HG03280 (cell line): Measurements from ENCODE around the gene CACNA2D1.
"Not testable (repeated sequence)": the region's sequence is repeated elsewhere in the genome, so short reads cannot be mapped to it uniquely, and the experiment has no call there.

ENCODE experiments used
- ATAC-seq: cut with Tn5 transposase; IDR thresholded peaks from one replicate; pipeline ENCODE4 v1.9.1; 2021; ENCODE audit warnings: mild to moderate bottlenecking, moderate library complexity; ENCODE audit not compliant: unreplicated experiment

CACNA2D1 gene

GRCh38 chr7:82173400-82174021, 270.1 kb downstream of the CACNA2D1 start:
- no peak for ATAC-seq

GRCh38 chr7:82172881-82173280, 270.7 kb downstream of the CACNA2D1 start:
- ATAC-seq, result no peak

DNA sequence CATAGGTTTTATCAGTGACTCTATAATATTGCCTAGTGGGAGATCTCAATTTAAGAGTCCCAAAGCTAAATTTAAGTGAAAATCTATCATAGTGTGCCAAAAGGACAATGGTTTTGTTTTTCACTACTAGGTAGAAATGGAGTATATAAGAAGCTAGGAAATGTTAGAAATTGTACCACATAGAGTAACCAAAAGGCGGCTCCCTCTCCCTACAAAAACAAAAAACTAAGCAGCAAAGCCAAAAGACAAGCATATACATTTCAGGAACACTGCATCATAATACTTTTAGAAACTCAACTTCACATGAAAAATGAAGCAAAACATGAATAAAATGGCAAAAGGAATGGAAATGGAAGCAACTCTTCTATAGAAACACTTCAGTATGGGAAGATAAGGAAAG, 271.6 kb downstream of the CACNA2D1 start:
- ATAC-seq, result no peak

DNA sequence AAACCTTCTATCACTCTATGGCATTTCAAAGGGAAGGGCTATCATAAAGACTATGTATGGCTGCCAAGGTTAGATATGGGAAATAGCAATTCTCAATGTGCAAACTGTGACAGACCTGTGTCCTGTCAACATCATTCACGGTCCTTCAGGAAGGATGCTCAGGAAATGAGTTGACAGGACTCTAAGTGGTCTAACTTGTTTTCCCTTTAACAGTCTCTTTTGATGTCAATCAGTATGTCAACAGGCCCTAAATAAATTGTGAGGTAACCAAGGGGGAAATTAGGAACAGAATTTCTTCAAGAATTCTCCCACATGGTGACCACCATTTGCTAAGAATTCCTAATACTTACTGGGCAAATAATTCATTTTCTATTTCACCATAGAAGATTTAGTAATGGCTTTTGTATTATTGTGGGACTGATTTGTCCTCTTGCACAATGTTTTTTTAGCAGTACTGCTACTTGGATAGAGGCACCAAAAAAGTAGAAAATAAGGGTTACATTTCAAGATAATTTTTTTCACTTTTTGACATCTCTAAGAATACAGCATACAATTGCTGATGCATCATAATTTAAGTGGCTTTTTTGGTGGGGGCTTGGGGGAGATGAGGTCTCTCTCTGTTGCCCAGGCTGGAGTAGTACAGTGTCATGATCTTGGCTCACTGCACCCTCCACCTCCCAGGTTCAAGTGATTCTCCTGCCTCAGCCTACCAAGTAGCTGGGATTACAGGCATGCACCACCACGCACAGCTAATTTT, 275.8 kb downstream of the CACNA2D1 start:
- no peak for ATAC-seq

GRCh38 chr7:82166260-82167015, 277.1 kb downstream of the CACNA2D1 start:
- no peak for ATAC-seq

DNA sequence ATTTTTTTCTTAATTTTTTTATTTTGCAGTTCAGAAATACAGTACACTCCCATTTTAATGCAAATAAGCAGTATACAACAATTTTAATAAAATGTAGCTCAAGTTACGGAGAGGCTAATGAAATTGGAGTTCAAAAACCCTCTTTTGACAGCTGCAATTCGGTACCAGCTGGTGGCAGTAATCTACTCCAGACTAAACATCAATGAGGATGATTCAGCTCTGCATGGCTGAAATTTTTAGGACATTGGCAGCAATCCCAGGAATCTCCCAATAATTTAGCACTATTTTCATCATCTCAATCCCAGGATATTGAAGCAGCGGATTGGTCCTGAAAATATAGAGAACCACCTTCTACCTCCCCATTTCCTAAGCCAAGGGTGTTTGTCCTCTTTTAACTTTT, 278.8 kb downstream of the CACNA2D1 start:
- no peak for ATAC-seq

- no peak for ATAC-seq
These were observed 279.2 kb downstream of the CACNA2D1 start for GRCh38 chr7:82164410-82164809.

DNA sequence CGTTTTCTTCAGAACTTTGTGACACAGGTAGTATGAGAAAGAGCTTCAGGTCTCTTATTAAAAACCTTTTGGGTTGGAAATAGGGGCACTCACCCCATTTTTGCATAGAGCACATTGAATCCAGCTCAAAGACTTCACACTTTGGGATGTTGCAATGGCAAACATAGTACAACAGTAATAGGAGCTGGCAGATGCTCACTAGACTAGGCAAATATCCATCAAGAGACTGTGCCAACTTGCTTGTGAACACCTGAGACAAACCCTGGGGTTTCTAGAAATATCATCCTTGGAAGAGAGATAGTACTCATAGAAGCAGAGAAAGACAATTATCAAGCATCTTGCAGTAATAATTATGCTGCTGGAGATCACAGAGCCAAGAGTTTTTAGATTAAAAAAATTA, 280.0 kb downstream of the CACNA2D1 start:
- ATAC-seq, result no peak

DNA sequence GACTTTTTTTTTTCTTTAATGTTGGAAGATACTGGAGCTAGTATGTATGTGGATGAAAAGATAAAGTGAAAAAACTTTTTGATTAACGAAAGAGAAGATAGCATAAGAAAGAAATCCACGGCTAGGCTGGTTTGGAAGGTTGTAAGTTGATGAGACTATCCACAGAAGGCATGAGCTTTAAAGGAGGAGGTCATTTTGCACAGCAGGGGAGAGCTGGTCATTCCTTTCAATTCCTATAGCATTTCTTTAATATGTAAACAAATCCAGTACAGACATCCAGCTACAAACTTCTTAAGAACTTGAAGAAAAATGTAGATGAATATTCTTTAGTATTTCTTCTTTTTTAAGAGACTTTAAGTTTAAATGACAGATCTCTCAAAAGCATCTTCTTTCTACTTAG, 281.3 kb downstream of the CACNA2D1 start:
- ATAC-seq, result no peak

GRCh38 chr7:82158327-82158726, 285.2 kb downstream of the CACNA2D1 start:
- ATAC-seq, result no peak

DNA sequence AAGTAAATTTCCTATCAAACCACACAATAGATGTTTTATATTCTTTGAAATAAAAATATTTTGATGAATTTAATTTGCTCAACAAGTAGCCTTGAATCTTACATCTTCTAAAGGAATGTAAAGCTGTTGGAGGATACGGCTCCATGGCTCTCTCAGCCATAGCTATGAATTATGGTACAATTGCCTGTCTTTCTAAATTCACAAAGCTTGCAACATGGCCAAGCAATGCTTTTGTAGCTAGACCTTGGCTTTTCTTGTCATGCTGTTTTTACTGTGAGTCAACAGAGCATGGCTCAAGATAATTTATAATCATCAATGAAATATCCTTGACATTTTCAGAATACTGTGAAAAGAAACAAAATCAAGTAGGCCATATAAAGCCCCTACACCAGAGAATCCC, 286.7 kb downstream of the CACNA2D1 start:
- ATAC-seq, result no peak

DNA sequence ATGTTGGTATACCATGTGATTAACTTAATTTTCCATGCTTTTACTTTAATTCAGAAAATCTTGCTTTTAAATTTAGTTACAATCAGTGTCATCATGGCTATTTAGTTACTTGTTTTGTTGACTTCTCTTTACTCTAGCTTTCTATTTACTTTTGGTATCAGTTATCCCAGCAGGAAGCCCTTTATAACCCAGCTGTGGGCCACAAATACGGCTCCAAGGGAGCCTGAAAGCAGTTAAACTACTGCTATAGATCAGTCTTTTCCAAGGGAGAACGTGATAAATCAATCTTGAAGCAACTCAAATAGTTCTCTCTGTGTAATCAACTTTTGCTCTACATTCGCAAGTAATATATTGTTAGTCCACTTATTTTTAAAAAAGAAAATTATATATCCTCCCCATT, 287.4 kb downstream of the CACNA2D1 start:
- ATAC-seq, result no peak

GRCh38 chr7:82154728-82155127, 288.8 kb downstream of the CACNA2D1 start:
- no peak for ATAC-seq

- ATAC-seq, result no peak
These were observed 289.8 kb downstream of the CACNA2D1 start for GRCh38 chr7:82153776-82154175.

DNA sequence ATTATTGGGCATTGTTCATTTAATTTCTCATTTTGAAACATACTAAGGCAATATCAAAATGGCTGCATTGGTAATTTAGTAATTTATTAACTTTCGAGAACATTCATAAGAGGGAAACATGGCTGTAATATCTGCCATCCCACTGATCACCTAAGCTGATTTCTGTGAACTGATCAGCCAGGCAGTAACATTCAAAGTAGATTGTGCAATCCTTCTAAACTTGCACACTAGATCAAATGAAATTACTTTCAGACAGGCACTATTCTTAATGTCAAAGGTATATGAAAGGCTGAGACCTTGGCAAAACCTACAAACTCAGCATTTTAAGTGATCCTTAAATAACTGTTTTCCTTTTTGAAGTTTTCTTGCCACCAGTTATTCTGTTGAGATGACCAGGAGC, 290.7 kb downstream of the CACNA2D1 start:
- ATAC-seq, result no peak

GRCh38 chr7:82146491-82146890, 297.1 kb downstream of the CACNA2D1 start:
- ATAC-seq, result no peak

DNA sequence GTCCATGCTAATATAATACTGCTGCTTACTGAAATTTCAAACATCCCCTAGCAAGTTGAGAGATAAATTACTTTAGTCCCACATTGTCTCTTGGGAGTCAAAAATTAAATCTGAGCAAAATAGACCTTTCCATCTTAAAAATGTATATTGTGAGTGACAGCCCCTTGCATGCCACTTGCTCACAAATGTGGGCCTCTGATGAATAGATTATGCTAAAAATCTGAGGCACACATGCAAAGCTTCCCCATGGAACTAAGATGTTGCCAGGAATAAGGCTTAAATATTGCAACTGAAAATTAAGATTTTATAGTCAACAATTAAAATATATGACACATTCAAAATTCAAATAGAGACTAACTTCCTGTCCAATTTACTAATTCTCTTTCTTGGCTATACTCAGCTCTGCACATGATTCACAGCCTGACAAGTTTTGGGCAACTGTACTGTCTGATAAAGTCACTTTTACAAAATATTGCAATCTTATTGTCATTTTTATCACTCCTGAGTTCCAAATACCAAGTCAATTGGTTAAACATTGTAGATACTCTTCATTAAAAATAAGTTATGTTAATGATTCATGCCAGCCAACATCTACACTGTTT, 301.2 kb downstream of the CACNA2D1 start:
- no peak for ATAC-seq

DNA sequence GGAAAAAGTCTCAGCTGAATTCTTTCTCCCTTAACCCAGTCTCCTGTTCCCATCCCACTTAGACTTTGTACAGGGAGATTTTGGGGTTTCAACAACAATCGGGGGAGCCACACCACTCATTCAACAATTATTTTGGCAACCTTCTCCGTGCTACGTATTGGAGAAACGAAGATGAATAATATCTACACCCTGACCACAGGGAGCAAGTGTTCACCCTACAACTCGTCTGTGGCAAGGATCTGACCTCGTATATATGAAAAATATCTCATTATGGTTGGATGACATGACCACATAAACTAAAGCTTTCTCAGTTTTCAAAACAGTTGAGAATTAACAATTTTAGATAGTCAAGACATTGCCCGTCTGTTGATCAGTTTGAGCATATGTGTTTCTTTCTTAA, 302.1 kb downstream of the CACNA2D1 start:
- no peak for ATAC-seq

DNA sequence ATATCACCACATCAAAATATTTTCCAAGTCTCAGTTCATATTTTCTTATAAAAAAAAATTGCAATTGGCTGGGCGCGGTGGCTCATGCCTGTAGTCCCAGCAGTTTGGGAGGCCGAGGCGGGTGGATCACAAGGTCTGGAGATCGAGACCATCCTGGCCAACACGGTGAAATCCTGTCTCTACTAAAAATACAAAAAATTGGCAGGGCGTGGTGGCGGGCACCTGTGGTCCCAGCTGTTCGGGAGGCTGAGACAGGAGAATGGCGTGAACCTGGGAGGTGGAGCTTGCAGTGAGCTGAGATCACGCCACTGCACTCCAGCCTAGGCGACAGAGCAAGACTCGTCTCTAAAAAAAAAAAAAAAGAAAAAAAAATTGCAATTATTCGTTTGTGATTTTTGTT, 303.0 kb downstream of the CACNA2D1 start:
- not testable (repeated sequence) for ATAC-seq

- ATAC-seq, result no peak
These were observed 312.4 kb downstream of the CACNA2D1 start for GRCh38 chr7:82131215-82131614.

DNA sequence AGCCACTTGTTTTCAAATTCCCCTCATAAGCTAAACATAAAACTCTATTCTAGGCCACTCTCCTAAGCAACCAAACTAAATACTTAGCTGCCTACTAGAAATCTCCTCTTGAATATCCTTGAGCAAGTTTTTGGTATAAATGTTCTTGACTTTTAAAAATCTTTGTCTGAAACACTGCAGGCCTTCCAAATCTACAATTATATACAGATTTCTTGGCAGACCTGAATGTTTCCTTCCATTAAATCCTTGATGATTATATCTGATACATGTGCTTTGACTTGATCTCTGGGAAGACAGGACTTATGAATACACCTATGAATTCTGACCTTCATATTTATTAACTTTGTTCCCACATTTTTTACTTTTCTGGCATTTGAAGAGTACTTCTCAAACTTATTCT, 314.5 kb downstream of the CACNA2D1 start:
- ATAC-seq, result no peak

DNA sequence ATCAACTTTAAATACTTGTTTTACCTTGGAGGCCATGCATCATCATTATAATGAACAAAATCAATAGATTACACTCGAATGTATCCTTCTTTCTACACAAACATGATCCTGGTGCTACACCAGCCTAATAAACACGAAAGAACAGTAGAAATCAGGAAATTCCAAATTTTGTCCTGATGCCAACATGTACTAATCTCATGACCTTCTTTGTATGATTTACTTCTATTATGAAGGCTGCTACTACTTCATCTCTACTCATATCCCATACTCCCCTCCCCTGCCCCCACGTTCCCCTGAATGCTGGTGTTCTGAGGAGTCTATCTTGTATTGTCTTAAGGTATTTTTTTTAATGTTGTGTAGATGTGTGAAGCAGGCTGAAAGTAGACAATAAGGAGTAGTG, 315.0 kb downstream of the CACNA2D1 start:
- no peak for ATAC-seq
